ENCODE data around the gene EIF2D.

DNA sequence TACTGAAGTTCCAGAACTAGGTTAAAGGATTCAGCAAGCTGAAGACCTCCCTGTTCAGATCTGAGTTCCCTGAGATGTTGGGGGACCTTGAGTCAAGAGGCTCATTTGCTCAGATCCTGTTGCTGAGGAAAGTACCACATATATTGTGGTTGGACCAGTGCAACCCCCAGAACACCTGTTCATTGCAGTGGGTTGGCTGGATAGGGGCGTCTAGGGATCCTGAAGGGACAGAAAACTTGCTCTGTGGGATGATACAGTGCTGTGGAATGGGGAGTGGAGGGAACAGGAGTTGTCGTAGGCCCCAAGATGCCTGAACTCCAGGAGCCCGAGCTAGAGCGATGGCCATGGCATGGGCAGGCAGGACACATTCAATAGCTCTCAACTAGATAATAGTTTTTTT, 47.9 kb upstream of the EIF2D start:
- TF ChIP-seq NR3C1 (IDR thresholded peaks at IDR 0.05) (no peak), EP300 (IDR thresholded peaks at IDR 0.05) (no peak)
- TF ChIP-seq, protein P1, sequence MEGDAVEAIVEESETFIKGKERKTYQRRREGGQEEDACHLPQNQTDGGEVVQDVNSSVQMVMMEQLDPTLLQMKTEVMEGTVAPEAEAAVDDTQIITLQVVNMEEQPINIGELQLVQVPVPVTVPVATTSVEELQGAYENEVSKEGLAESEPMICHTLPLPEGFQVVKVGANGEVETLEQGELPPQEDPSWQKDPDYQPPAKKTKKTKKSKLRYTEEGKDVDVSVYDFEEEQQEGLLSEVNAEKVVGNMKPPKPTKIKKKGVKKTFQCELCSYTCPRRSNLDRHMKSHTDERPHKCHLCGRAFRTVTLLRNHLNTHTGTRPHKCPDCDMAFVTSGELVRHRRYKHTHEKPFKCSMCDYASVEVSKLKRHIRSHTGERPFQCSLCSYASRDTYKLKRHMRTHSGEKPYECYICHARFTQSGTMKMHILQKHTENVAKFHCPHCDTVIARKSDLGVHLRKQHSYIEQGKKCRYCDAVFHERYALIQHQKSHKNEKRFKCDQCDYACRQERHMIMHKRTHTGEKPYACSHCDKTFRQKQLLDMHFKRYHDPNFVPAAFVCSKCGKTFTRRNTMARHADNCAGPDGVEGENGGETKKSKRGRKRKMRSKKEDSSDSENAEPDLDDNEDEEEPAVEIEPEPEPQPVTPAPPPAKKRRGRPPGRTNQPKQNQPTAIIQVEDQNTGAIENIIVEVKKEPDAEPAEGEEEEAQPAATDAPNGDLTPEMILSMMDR (IDR thresholded peaks at IDR 0.05), result no peak
